PC-3 (cell line): ENCODE data around the gene PCCA.

Experiments used
- EZH2phosphoT487 ChIP-seq: fragments of 300-600 bp; sonication (generic); IDR thresholded peaks from 2 replicates; pipeline ENCODE4 v1.6.1; 2018; ENCODE audit warnings: mild to moderate bottlenecking, antibody characterized with exemption, low read length, borderline replicate concordance
- TF ChIP-seq, protein P1 (sequence below): fragments of 300-600 bp; sonication (generic); conservative IDR thresholded peaks from 2 replicates; pipeline ENCODE4 v1.5.1; 2017; ENCODE audit warnings: antibody characterized with exemption, low read depth, mild to moderate bottlenecking, low read length

DNA sequence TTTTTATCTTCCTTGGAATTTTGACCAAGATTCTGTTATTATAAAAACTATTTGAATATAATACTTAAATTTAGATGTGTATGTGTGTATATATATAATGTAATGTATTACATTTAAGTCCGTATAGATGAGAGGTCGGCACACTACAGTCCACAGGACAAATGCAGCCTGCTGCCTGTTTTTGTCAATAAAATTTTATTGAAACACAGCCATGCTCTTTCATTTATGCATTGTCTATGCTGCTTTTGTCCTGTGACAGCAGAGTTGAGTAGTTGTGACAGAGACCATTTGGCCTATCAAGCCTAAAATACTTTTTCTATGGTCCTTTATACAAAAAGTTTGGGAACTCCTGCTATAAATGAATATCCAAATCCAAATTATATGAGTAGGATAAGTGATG, 69.7 kb downstream of the PCCA start:
- TF ChIP-seq, protein P1, sequence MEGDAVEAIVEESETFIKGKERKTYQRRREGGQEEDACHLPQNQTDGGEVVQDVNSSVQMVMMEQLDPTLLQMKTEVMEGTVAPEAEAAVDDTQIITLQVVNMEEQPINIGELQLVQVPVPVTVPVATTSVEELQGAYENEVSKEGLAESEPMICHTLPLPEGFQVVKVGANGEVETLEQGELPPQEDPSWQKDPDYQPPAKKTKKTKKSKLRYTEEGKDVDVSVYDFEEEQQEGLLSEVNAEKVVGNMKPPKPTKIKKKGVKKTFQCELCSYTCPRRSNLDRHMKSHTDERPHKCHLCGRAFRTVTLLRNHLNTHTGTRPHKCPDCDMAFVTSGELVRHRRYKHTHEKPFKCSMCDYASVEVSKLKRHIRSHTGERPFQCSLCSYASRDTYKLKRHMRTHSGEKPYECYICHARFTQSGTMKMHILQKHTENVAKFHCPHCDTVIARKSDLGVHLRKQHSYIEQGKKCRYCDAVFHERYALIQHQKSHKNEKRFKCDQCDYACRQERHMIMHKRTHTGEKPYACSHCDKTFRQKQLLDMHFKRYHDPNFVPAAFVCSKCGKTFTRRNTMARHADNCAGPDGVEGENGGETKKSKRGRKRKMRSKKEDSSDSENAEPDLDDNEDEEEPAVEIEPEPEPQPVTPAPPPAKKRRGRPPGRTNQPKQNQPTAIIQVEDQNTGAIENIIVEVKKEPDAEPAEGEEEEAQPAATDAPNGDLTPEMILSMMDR: no peak
- TF ChIP-seq EZH2phosphoT487: no peak
